Astrocyte of the spinal cord (primary cell): ENCODE data around the gene COL4A1.

ENCODE experiments used
- DNase-seq: peaks from one replicate; pipeline ENCODE4 v3.0.0; 2011; ENCODE audit warnings: low read depth, low spot score
- H3K4me3 ChIP-seq: 2 replicates; pipeline ENCODE4 v1.5.1; 2011; ENCODE audit warnings: low read depth, mild to moderate bottlenecking, low read length, moderate library complexity
- in situ Hi-C: cut with HindIII; loops from 2 replicates; pipeline ENCODE4 v1.10.0; 2017; ENCODE audit warnings: low sequenced_read_pairs
- TF ChIP-seq, protein P1 (sequence below): IDR thresholded peaks from 2 replicates; pipeline ENCODE4 v1.5.1; 2012; ENCODE audit warnings: low read depth, mild to moderate bottlenecking, low read length, inconsistent platforms

COL4A1 gene

GRCh38 chr13:110280231-110280813 lies 26.6 kb downstream of the COL4A1 start:
- H3K4me3 ChIP-seq: no peak overlapping the region
- TF ChIP-seq, protein P1, sequence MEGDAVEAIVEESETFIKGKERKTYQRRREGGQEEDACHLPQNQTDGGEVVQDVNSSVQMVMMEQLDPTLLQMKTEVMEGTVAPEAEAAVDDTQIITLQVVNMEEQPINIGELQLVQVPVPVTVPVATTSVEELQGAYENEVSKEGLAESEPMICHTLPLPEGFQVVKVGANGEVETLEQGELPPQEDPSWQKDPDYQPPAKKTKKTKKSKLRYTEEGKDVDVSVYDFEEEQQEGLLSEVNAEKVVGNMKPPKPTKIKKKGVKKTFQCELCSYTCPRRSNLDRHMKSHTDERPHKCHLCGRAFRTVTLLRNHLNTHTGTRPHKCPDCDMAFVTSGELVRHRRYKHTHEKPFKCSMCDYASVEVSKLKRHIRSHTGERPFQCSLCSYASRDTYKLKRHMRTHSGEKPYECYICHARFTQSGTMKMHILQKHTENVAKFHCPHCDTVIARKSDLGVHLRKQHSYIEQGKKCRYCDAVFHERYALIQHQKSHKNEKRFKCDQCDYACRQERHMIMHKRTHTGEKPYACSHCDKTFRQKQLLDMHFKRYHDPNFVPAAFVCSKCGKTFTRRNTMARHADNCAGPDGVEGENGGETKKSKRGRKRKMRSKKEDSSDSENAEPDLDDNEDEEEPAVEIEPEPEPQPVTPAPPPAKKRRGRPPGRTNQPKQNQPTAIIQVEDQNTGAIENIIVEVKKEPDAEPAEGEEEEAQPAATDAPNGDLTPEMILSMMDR: no peak
- in situ Hi-C loops: no loop called here
- DNase-seq: no peak

DNA sequence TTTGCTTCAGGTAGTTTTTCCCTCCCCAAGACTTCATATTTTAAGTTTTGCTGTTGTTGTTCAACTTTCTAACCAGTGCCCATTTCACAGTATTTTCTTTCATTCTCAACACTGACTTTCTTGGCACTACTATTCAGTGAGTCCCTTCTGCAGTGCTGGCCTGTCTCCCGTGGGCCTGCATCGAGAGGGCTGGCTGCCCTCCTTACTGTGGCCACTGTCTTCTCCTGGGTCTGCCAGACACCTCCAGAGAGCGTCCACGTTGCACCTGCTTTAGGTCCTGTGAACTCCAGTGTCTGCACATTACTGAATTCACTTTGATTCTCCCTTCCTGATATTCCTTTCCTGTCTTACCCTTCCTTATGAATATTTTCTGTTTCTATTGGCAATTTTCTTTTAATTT lies 27.3 kb downstream of the COL4A1 start:
- TF ChIP-seq, protein P1: no peak

DNA sequence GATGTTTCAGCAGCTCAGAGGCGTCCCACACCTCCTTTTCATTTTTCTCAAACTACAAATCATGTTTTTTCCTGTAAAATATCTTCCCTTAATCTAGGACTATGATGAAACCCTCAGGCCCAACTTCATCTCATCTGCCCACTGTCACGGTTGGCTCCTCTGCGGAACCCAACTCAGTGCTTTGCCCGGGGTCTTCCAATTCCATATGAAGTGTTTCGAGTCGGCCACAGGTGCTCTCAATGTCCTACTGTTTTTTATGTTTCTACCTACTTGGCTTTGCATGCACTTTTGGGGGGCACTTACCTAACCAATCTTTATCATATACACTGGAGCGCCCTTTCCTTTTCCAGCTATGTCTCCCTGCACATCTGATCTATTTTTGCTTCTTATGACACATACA lies 28.1 kb downstream of the COL4A1 start:
- no peak overlapping the region for H3K4me3 ChIP-seq
- in situ Hi-C loops: no loop called here
- DNase-seq: no peak
- TF ChIP-seq, protein P1: no peak

More for the DNA sequence above, 27.3 kb downstream of the COL4A1 start:
- no peak for DNase-seq
- in situ Hi-C loops: no loop called here
- H3K4me3 ChIP-seq: no peak overlapping the region

- TF ChIP-seq, protein P1: no peak
- DNase-seq: no peak
- H3K4me3 ChIP-seq: no peak overlapping the region
- in situ Hi-C loops: no loop called here
Measured at GRCh38 chr13:110277357-110277975, 29.5 kb downstream of the COL4A1 start.

DNA sequence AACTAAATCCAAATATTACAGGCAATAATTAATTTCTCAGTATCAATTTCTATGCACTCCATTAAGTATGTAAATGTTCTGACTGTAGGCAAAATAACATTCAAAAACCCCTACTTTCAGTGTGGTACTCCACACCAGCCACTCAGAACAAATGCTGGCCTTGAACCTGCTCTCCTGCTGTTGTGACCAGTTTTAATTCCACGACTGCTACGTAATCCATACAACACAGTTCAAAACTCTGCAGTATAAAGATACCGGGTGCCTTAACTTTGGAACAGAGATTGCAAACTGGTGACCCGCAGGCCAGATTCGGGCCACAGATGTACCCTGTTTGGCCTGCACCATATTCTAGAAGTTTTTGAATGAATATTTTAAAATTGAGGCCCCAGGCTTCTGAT lies 30.4 kb downstream of the COL4A1 start:
- TF ChIP-seq, protein P1: no peak
- no peak overlapping the region for H3K4me3 ChIP-seq
- in situ Hi-C loops: no loop called here
- no peak for DNase-seq

- H3K4me3 ChIP-seq: no peak overlapping the region
- TF ChIP-seq, protein P1: no peak
- DNase-seq: no peak
- in situ Hi-C loops: no loop called here
Measured at GRCh38 chr13:110275931-110276552, 30.9 kb downstream of the COL4A1 start.
